IMR-90 (cell line): ENCODE results near the gene GNL3L.
A peak's percentile ranks its signal among the peaks of the same experiment; 100 is the strongest.

Experiments
- BHLHE40 ChIP-seq: fragments of 150-350 bp; IDR thresholded peaks from 2 replicates; pipeline ENCODE4 v1.6.1; 2016; ENCODE audit warnings: mild to moderate bottlenecking, low read depth, low read length
- CHD1 ChIP-seq: IDR thresholded peaks from 2 replicates; pipeline ENCODE4 v1.6.1; 2012; ENCODE audit warnings: low read depth, low read length, improper control_type of control experiment
- CTCF ChIP-seq: conservative IDR thresholded peaks from 2 replicates; pipeline ENCODE4 v1.5.1; 2012; ENCODE audit warnings: mild to moderate bottlenecking, low read depth, low read length, improper control_type of control experiment
- FOS ChIP-seq: fragments of 150-350 bp; IDR thresholded peaks from 2 replicates; pipeline ENCODE4 v1.6.1; 2016; ENCODE audit warnings: low read depth, low read length
- MAZ ChIP-seq: IDR thresholded peaks from 2 replicates; pipeline ENCODE4 v1.6.1; 2012; ENCODE audit warnings: low read depth, mild to moderate bottlenecking, low read length, improper control_type of control experiment, moderate library complexity, borderline replicate concordance
- MXI1 ChIP-seq: IDR thresholded peaks from 2 replicates; pipeline ENCODE4 v1.6.1; 2012; ENCODE audit warnings: low read depth, mild to moderate bottlenecking, low read length, moderate library complexity, borderline replicate concordance
- POLR2A ChIP-seq: IDR thresholded peaks from 2 replicates; pipeline ENCODE4 v1.6.1; 2012; ENCODE audit warnings: mild to moderate bottlenecking, low read depth, low read length
- RAD21 ChIP-seq: IDR thresholded peaks from 2 replicates; pipeline ENCODE4 v1.6.1; 2012; ENCODE audit warnings: low read length, improper control_type of control experiment
- RCOR1 ChIP-seq: IDR thresholded peaks from 2 replicates; pipeline ENCODE4 v1.6.1; 2012; ENCODE audit warnings: mild to moderate bottlenecking, low read length, improper control_type of control experiment; ENCODE audit not compliant: insufficient replicate concordance
- RFX5 ChIP-seq: IDR thresholded peaks from 2 replicates; pipeline ENCODE4 v1.8.0; 2012; ENCODE audit warnings: low read depth, mild to moderate bottlenecking, low read length, moderate library complexity
- SMC3 ChIP-seq: fragments of 150-350 bp; IDR thresholded peaks from 2 replicates; pipeline ENCODE4 v1.6.1; 2016; ENCODE audit warnings: low read depth, mild to moderate bottlenecking, antibody characterized with exemption, low read length, moderate library complexity

DNA sequence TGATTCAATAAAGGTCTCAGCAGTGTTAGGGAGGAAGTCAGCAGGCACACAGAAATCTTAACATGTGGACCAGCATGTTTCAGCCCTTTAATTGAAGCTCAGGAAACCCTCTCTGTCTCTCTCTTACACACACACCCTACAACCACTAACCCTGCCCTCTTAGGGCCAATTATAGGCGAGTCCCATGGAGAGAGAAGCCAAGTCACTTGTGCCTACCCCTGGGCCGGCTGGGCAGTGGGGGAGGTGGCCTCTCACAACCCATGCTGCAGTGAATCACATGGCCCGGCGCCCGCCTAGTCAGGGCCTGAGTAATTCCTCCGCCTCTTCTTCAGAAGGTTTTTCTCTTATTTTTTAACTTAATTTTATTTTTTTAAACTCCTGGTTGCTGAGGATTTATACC is 37.7 kb upstream of the GNL3L start:
- TF ChIP-seq CTCF = no peak
- TF ChIP-seq MAZ = no peak
- TF ChIP-seq BHLHE40 = no peak
- no peak for TF ChIP-seq SMC3
- no peak for TF ChIP-seq CHD1
- TF ChIP-seq MXI1 = peak; percentile 85; the same call in 1 of the 2 replicates
- no peak for TF ChIP-seq POLR2A
- TF ChIP-seq RAD21 = no peak
- TF ChIP-seq FOS = 0 out of 2 replicates have a peak, but pooled peaks have one; percentile 10
- TF ChIP-seq RCOR1 = no peak
- TF ChIP-seq RFX5 = no peak
